Measurements from ENCODE around the gene KPNA3.
A peak's percentile ranks its signal among the peaks of the same experiment; 100 is the strongest.

KPNA3 gene

DNA sequence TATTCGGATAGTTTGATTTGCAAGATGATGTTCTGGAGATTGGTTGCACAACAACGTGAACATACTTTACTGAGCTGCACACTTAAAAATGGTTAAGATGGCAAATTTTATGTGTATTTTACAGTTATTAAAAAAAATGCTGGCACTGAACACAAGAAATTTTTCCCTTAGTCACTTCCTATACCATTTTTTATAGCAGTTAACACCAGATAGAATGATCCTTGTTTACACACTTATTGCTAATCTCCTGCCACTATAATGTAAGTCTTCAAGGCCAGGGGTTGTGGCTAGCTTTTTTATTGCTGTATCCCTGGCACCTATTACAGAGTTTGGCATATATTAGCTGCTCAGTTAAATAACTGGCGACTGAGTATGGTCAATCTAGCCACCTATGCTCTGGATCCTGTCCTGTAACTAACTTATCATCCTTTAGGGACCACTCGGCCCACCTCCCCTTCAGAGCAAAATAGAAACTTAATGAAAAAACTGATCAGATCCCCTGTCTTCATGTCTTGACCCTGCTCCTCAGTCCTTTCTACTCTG, 99.2 kb downstream of the KPNA3 start:
- Histone ChIP-seq H3K9ac (ENCODE audit: low read depth, low read length) (no peak overlapping the region), H3K36me3 (ENCODE audit: insufficient read depth, low read depth, low read length) (peaks cover 8% of the 10 kb centered on the region; the same call in 1 of the 2 replicates), H3K4me1 (ENCODE audit: insufficient read depth, low read length) (peaks cover 6% of the 10 kb centered on the region; the same call in 1 of the 2 replicates), H3K27me3 (ENCODE audit: insufficient read depth, low read length) (no peaks in the 10 kb centered on the region), H3K27ac (ENCODE audit: low read length) (no peak overlapping the region), H3K4me3 (ENCODE audit: low read length) (no peak overlapping the region), H3K9me3 (ENCODE audit: insufficient read depth, low read depth, low read length) (no peaks in the 10 kb centered on the region)

DNA sequence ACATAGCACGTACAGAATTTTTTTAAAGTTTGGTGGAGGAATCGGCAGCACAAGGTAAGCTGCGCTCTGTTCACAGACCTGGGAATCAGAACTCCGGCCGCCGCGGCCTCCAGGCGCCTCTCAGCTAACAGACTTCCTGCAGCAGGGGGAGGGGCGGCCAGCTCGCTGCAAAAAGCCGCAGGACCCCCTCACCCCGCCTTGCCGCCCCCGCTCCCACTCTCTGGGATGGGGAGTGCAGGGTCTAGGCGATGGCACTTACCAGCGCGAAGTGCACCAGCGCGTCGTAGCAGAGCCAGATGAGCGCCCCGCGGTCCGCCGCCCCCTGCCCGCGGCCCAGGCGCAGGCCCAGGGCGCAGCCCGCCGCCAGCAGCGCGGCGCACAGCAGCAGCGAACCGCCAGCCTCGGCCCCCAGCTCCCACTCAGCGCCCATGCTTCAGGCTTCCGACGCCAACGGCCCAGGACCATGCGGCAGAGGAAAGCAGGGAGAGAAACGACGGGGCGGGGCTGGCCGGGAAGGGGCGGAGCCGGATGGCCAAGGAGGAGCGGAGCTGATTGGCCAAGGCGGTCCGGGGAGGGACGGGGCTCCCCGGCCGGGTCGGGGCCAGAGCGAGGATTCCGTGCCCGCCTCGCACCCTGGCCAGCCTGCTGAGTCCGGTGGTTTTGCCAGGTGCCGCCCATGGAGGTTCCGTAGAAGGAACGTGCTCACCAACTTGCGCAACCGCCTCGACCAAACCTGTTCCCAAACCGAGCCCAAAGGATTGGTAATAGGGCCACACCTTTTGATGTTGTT, 101.3 kb downstream of the KPNA3 start, which contains the start of gene EBPL:
Gene EBPL (minus strand): TSS at position 492 of the 790 bp plus-strand sequence. CDS start 62 bp downstream, at position 430.
- no peaks in the 10 kb centered on the region for H3K27me3 ChIP-seq (ENCODE audit: insufficient read depth, low read length)
- H3K36me3 ChIP-seq (ENCODE audit: insufficient read depth, low read depth, low read length), result peaks cover 14% of the 10 kb centered on the region
- peaks cover 6% of the 10 kb centered on the region; the same call in 1 of the 2 replicates for H3K4me1 ChIP-seq (ENCODE audit: insufficient read depth, low read length)
- no peaks in the 10 kb centered on the region for H3K9me3 ChIP-seq (ENCODE audit: insufficient read depth, low read depth, low read length)
- peak within 1 kb of the TSS; percentile 89 for H3K9ac ChIP-seq (ENCODE audit: low read depth, low read length)
- H3K4me3 ChIP-seq (ENCODE audit: low read length), result peak within 1 kb of the TSS; percentile 83
- H3K27ac ChIP-seq (ENCODE audit: low read length), result peak within 1 kb of the TSS; percentile 76

DNA sequence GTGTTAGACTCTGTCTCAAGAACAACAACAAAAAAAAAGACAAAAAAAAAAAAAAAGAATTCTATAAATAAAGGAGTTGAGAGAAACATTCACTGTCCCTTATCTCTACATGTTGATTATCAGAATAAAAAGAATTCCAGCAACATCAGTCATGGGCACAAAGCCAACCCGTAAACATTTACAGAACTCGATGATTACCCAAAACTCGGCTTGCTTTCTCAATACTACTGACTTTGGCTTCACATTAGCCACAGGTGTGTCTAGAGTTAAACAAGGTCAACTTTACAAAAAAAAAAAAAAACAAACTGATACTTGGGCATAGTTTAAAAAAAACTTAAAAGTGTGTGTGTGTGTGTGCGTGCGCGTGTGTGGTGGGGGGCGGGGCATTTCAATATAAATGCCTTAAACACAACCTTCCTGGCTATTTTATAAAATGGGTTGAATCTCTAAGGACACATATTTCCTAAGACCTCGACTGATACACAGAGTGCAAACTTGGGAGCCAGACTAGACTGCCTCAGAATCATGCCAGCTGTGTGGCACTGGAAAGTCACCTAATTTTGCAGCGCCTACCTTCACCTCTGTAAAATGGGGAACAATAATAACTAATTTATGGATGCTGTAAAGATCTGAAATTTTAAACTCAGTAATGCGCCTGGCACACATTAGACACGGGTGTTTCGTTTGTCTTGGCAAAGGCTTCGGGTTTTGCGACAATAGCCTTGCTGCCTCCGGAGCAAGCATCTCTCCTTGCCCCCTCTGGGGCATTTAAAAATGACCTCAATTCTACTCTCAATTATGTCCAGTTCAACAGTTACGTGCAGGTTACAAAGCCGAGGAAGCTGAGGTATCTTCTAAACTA, 102.1 kb downstream of the KPNA3 start:
- Histone ChIP-seq H3K9ac (ENCODE audit: low read depth, low read length) (peak overlapping the region; percentile 89), H3K27ac (ENCODE audit: low read length) (peak overlapping the region; percentile 76), H3K4me1 (ENCODE audit: insufficient read depth, low read length) (peaks cover 6% of the 10 kb centered on the region; the same call in 1 of the 2 replicates), H3K27me3 (ENCODE audit: insufficient read depth, low read length) (no peaks in the 10 kb centered on the region), H3K9me3 (ENCODE audit: insufficient read depth, low read depth, low read length) (no peaks in the 10 kb centered on the region), H3K36me3 (ENCODE audit: insufficient read depth, low read depth, low read length) (peaks cover 14% of the 10 kb centered on the region), H3K4me3 (ENCODE audit: low read length) (peak overlapping the region; percentile 83)

DNA sequence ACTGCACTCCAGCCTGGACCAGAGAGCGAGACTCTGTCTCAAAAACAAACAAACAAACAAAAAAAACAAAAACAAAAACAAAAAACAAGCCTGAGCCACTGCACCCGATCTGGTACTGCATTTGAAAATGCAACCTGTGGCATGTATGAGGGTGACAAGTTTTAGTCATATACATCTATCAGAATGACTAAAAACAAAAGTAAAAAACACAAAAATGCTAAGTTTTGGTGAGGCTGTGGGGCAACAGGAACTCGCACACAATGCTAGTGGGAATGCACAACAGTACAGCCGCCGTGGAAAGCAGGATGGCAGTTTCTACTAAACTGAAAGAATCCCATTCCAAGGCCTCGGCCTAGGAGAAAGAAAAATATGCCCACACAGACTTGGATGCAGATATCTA, 109.0 kb downstream of the KPNA3 start:
- peaks cover 34% of the 10 kb centered on the region for H3K36me3 ChIP-seq (ENCODE audit: insufficient read depth, low read depth, low read length)
- H3K4me3 ChIP-seq (ENCODE audit: low read length), result no peak overlapping the region
- H3K27me3 ChIP-seq (ENCODE audit: insufficient read depth, low read length), result no peaks in the 10 kb centered on the region
- no peak overlapping the region for H3K9ac ChIP-seq (ENCODE audit: low read depth, low read length)
- H3K9me3 ChIP-seq (ENCODE audit: insufficient read depth, low read depth, low read length), result 0 out of 2 replicates have a peak, but pooled peaks cover 3% of the 10 kb centered on the region
- no peak overlapping the region for H3K27ac ChIP-seq (ENCODE audit: low read length)
- no peaks in the 10 kb centered on the region for H3K4me1 ChIP-seq (ENCODE audit: insufficient read depth, low read length)

DNA sequence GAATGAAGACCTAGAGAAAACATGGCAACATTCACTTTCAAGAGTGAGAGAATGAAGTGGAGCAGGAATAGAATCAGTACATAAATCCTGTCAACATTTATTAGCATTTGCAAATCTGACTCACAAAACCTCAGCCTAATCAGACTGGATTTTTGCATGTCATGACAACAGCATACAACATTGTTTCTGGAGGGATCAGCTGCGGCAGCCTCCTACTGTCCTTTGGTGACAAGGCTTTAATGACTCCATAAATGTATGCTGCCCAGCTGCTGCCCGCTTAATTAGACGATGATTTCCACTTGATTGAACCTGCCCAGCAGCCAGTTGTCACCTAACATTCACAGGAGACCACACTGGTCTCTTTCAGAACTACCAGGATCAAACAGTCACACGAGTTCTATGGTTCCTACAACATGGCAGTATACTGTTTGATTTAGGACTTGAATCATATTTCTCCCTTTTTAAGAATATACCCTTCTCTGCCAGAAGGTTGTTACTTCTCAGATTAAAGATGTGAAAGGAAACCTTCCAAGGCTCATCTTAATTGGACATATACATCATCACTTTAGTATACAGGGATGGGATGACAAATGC, 110.5 kb downstream of the KPNA3 start:
- Histone ChIP-seq H3K27me3 (ENCODE audit: insufficient read depth, low read length) (no peaks in the 10 kb centered on the region), H3K9me3 (ENCODE audit: insufficient read depth, low read depth, low read length) (0 out of 2 replicates have a peak, but pooled peaks cover 3% of the 10 kb centered on the region), H3K4me1 (ENCODE audit: insufficient read depth, low read length) (no peaks in the 10 kb centered on the region), H3K27ac (ENCODE audit: low read length) (no peak overlapping the region), H3K36me3 (ENCODE audit: insufficient read depth, low read depth, low read length) (peaks cover 26% of the 10 kb centered on the region), H3K4me3 (ENCODE audit: low read length) (no peak overlapping the region), H3K9ac (ENCODE audit: low read depth, low read length) (no peak overlapping the region)

DNA sequence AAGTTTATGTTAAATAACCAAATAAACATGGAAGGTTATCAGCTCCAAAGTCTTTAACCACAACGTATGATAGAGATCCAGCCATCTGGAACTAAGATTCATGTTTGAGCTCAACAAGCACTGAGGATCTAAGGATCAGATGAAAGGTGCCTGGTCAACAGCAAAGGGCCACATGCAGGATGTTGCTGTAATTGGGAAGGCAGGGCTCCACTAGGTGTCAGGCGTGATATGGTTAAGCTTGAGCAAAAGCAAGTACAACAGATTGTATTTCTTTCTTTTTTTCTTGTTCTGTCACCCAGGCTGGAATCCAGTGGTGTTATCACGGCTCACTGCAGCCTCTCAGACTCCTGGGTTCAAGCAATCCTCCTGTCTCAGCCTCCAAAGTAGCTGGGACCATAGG, 113.2 kb downstream of the KPNA3 start:
- peaks cover 36% of the 10 kb centered on the region for H3K36me3 ChIP-seq (ENCODE audit: insufficient read depth, low read depth, low read length)
- no peaks in the 10 kb centered on the region for H3K4me1 ChIP-seq (ENCODE audit: insufficient read depth, low read length)

DNA sequence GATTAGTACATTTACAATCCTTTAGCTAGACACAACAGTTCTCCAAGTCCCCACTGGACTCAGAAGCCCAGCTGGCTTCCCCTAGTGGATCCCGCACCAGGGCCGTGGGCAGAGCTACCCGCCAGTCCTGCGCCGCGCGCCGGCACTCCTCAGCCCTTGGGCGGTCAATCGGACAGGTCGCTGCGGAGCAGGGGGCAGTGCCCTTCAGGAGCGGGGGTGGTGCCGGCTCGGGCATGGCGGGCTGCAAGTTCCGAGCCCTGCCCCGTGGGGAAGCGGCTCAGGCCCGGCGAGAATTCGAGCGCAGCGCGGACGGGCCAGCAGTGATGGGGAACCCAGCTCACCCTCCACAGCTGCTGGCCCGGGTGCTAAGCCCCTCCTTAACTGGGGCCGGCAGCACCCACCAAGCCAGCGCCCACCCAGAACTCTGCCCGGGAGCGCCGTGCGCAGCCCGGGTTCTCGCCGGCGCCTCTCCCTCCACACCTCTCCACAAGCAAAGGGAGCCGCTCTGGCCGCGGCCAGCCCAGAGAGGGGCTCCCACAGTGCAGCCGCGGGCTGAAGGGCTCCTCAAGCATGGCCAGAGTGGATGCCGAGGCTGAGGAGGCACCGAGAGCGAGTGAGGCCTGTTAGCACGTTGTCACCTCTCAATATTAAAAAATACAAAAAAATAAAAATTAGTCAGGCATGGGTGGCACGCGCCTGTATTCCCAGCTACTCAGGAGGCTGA, 114.1 kb downstream of the KPNA3 start:
- no peaks in the 10 kb centered on the region for H3K4me1 ChIP-seq (ENCODE audit: insufficient read depth, low read length)
- H3K27ac ChIP-seq (ENCODE audit: low read length), result no peak overlapping the region
- peaks cover 30% of the 10 kb centered on the region for H3K36me3 ChIP-seq (ENCODE audit: insufficient read depth, low read depth, low read length)
- no peak overlapping the region for H3K4me3 ChIP-seq (ENCODE audit: low read length)
- no peaks in the 10 kb centered on the region for H3K27me3 ChIP-seq (ENCODE audit: insufficient read depth, low read length)
- H3K9ac ChIP-seq (ENCODE audit: low read depth, low read length), result no peak overlapping the region
- H3K9me3 ChIP-seq (ENCODE audit: insufficient read depth, low read depth, low read length), result 0 out of 2 replicates have a peak, but pooled peaks cover 3% of the 10 kb centered on the region

More for the DNA sequence above, 113.2 kb downstream of the KPNA3 start:
- Histone ChIP-seq H3K27ac (ENCODE audit: low read length) (no peak overlapping the region), H3K27me3 (ENCODE audit: insufficient read depth, low read length) (no peaks in the 10 kb centered on the region), H3K4me3 (ENCODE audit: low read length) (no peak overlapping the region), H3K9ac (ENCODE audit: low read depth, low read length) (no peak overlapping the region), H3K9me3 (ENCODE audit: insufficient read depth, low read depth, low read length) (0 out of 2 replicates have a peak, but pooled peaks cover 3% of the 10 kb centered on the region)

DNA sequence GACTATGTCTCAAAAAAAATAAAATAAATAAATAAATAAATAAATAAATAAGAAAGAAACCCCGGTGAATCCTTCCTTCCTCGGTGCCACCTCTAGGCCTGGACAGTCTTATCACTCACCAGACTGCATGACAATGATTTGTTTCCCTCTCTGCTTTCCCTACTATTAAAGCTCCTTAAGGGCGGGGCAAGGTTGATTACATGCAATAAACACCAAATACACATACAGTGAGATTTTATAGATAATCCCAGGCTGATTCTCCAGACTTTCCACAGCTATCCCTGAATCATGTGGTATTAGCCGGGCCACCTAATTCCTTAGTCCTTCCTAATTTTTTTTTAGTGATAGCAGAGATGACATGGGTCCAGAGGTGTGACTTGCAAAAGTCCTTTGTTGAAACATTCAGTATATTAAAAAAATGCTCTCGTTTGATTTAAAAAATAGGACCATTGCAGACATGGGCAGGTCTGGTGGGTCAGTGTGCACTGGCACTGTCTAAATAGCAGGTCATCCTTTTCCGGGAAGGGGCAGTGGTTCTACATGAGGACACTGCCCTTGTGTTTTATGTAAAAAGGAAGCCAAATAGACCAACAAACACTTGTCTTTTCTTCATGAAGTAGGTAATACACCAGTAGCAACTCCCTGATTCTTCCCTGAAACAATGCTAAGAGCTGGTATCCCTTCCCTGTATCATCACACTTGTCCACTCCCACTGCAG, 115.7 kb downstream of the KPNA3 start:
- Histone ChIP-seq H3K27ac (ENCODE audit: low read length) (no peak overlapping the region), H3K27me3 (ENCODE audit: insufficient read depth, low read length) (no peaks in the 10 kb centered on the region), H3K9ac (ENCODE audit: low read depth, low read length) (no peak overlapping the region), H3K9me3 (ENCODE audit: insufficient read depth, low read depth, low read length) (0 out of 2 replicates have a peak, but pooled peaks cover 3% of the 10 kb centered on the region), H3K4me3 (ENCODE audit: low read length) (no peak overlapping the region), H3K36me3 (ENCODE audit: insufficient read depth, low read depth, low read length) (peaks cover 30% of the 10 kb centered on the region), H3K4me1 (ENCODE audit: insufficient read depth, low read length) (no peaks in the 10 kb centered on the region)

DNA sequence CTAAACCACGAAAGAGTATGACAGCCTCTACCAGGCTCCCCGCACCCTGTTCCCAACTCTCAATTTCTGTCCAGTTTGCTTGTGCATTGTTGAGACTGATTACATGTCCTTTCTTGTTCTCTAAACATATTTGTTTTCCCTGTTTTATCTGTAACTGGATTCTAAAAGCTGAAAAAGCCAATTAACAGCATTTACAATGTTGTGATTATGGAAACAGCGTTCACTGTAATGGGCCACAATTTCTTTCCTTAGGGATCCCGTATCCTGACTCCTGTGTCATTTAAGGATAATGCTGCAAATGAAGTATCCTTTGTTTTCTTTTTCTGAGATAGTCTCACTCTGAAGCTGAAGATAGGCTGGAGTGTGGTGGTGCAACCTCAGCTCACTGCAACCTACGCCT, 121.7 kb downstream of the KPNA3 start:
- H3K27ac ChIP-seq (ENCODE audit: low read length), result no peak overlapping the region
- H3K27me3 ChIP-seq (ENCODE audit: insufficient read depth, low read length), result no peaks in the 10 kb centered on the region
- no peaks in the 10 kb centered on the region for H3K9me3 ChIP-seq (ENCODE audit: insufficient read depth, low read depth, low read length)
- peaks cover 33% of the 10 kb centered on the region for H3K36me3 ChIP-seq (ENCODE audit: insufficient read depth, low read depth, low read length)
- H3K4me3 ChIP-seq (ENCODE audit: low read length), result no peak overlapping the region
- H3K9ac ChIP-seq (ENCODE audit: low read depth, low read length), result no peak overlapping the region
- H3K4me1 ChIP-seq (ENCODE audit: insufficient read depth, low read length), result peaks cover 5% of the 10 kb centered on the region

DNA sequence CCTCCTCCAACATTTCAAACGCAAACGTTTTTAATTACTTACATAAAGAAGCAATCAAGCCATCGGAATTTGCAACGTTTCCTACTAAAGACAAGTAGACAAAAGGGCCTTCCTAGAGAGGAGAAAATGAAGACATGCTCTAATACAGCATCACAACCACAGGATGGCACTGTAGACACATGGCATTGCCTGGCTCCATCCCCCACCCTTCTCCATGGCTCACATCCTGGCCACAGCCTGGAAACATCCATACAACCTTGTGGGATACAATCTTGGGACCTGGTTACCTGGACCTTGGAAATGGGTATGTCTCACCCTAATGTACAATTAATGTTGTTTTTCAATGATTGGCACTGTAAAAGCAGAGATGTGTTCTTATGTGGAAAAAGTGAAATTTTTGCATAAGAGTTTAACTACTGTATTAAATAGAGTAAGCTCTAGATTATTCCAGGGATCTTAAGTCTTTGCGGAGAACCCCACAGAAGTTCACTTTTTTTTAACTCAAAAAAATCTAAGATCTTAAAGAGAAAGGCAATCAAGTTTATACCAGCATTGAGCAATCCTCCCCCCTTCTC, 122.7 kb downstream of the KPNA3 start:
- Histone ChIP-seq H3K9ac (ENCODE audit: low read depth, low read length) (no peak overlapping the region; the same call in 1 of the 2 replicates), H3K4me1 (ENCODE audit: insufficient read depth, low read length) (peaks cover 6% of the 10 kb centered on the region), H3K27ac (ENCODE audit: low read length) (no peak overlapping the region), H3K27me3 (ENCODE audit: insufficient read depth, low read length) (no peaks in the 10 kb centered on the region), H3K9me3 (ENCODE audit: insufficient read depth, low read depth, low read length) (no peaks in the 10 kb centered on the region), H3K36me3 (ENCODE audit: insufficient read depth, low read depth, low read length) (peaks cover 30% of the 10 kb centered on the region), H3K4me3 (ENCODE audit: low read length) (no peak overlapping the region)
